GM10266 (cell line): ENCODE measurements around the gene PLXNC1.

Experiments used
- DNase-seq: peaks from one replicate; pipeline ENCODE4 v3.0.0; 2012; ENCODE audit errors: extremely low spot score
- CTCF ChIP-seq: IDR thresholded peaks from 2 replicates; pipeline ENCODE4 v1.5.1; 2012; ENCODE audit warnings: mild to moderate bottlenecking, low read depth; ENCODE audit not compliant: control insufficient read depth, insufficient read depth; ENCODE audit errors: missing control alignments

PLXNC1 gene

GRCh38 chr12:94149119-94149780, 873 bp downstream of the PLXNC1 start:
- TF ChIP-seq CTCF: peak; percentile 86
- DNase-seq: peak; percentile 87

GRCh38 chr12:94149781-94150239, 1.4 kb downstream of the PLXNC1 start:
- peak; percentile 62 for DNase-seq

DNA sequence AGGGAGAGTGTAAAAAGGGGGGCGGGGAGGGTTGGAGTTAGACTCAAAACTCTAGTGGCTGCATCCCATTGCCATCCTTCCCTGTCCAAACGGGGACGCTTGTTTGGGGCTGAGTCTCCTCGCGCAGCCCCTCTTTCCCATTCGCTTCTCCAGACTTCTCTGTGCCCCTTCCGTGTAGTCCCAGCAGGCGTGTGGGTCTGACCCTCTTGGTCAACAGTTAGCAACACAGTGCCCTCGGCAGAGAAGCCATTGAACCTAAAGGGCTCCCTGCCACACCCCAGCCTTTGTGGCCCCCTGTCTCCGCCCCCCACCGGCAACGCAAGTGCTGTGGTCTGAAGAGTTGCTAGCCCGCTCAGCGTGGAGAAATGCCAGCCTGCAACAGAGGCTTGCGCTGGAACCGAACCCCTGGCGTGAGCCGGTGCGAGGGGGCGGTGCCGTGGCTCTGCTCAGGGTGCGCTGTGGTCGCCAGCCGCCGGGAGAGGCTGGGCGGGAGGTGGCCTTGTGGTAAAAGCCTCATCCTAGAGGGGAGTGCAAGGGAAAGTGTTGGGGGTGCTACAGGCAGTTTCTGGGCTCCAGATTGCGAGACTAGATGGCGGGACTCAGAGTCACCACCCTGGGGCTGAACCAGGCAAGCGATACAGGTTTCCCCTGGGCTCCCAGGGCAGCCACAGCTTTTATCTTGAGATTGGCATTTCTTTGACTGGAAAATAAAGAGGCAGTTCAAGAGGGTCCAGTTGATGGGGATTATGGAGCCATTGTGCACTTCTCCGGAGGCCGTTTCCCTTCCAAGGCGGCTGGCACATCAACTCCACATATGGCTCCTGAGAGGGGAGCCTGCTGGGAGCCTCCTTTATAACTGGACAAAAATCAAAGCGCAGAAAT, 2.1 kb downstream of the PLXNC1 start:
- no peak for TF ChIP-seq CTCF
- peak; percentile 56 for DNase-seq

More at GRCh38 chr12:94149781-94150239, 1.4 kb downstream of the PLXNC1 start:
- no peak for TF ChIP-seq CTCF

DNA sequence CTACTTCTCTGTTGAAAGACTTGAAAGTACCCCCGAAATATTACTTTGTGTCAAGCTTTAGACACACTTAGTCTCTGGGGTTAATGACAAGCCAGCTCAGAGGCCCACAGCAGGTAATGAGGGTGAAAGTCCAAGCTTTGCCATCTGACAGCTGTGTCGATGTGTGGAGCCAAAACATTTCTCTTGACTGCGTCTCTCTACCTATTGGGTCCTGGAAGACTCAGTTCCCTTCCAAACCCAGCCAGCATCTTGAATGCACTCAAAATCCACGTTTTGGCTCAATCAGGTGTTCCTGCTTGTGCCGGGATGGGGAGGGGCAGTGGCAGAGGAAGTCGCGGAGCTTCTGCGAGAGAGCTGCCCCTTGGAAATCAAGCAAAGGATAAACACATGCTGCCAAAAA, 3.2 kb downstream of the PLXNC1 start:
- TF ChIP-seq CTCF: peak; percentile 31
- DNase-seq: no peak

- DNase-seq: no peak
- TF ChIP-seq CTCF: no peak
These were observed 4.1 kb downstream of the PLXNC1 start for GRCh38 chr12:94152292-94153078.

DNA sequence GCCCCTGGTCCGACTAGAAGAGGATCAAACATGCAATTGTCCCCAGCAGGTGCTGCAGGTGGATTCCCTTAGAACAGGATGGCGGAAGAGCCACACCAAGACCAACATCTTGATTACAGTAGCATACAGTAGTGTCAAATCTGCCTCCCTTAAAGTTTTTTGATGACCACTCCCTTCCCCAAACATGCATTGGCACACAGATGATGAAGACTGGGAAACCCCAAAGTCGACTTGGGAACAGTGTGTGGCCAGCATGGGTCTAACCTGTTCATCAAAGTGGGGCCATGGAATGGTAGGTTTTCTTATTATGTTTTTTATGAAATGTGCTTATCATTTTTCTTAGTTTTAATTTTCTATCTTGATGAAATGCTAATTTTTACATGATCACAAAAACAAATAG, 8.8 kb downstream of the PLXNC1 start:
- TF ChIP-seq CTCF: no peak
- no peak for DNase-seq

- TF ChIP-seq CTCF: no peak
- DNase-seq: peak; percentile 59
These were observed 9.6 kb downstream of the PLXNC1 start for GRCh38 chr12:94157981-94158411.
